HK-2 (cell line): Measurements from ENCODE around the gene HSFX3.
"Not testable (repeated sequence)": the region's sequence is repeated elsewhere in the genome, so short reads cannot be mapped to it uniquely, and the experiment has no call there.

Source experiments
- DNase-seq: peaks from one replicate; pipeline ENCODE4 v3.0.0-alpha.2; 2018; ENCODE audit not compliant: unreplicated experiment

HSFX3 gene

GRCh38 chrX:149549701-149550100 is at the start of gene HSFX3:
Gene HSFX3 (minus strand): TSS chrX:149549924. CDS start chrX:149549852, 72 bp downstream.
- not testable (repeated sequence) for DNase-seq

- not testable (repeated sequence) for DNase-seq
These were observed 48.9 kb upstream of the HSFX3 start for GRCh38 chrX:149598603-149599002.

GRCh38 chrX:149595943-149596342 is 46.2 kb upstream of the HSFX3 start:
- DNase-seq: not testable (repeated sequence)

- DNase-seq: not testable (repeated sequence)
These were observed 45.5 kb upstream of the HSFX3 start, which contains the start of gene HSFX2 for GRCh38 chrX:149595214-149595613. Gene HSFX2 (minus strand): TSS chrX:149595314. CDS start chrX:149594700, 614 bp downstream.

- not testable (repeated sequence) for DNase-seq
These were observed 41.3 kb upstream of the HSFX3 start for GRCh38 chrX:149590993-149591392.

- DNase-seq: not testable (repeated sequence)
These were observed 37.6 kb upstream of the HSFX3 start, which contains the start of gene MAGEA9B for GRCh38 chrX:149587359-149587758. Gene MAGEA9B (minus strand): TSS chrX:149587459. CDS start chrX:149583179, 4,280 bp downstream.

GRCh38 chrX:149585631-149586030 is 35.9 kb upstream of the HSFX3 start:
- DNase-seq: not testable (repeated sequence)

GRCh38 chrX:149573456-149573855 is 23.7 kb upstream of the HSFX3 start:
- DNase-seq: not testable (repeated sequence)

- no peak for DNase-seq
These were observed 23.0 kb upstream of the HSFX3 start for GRCh38 chrX:149572743-149573142.

- no peak for DNase-seq
These were observed 22.0 kb upstream of the HSFX3 start for GRCh38 chrX:149571770-149572169.

- DNase-seq: no peak
These were observed 20.9 kb upstream of the HSFX3 start for GRCh38 chrX:149570668-149571067.

GRCh38 chrX:149569770-149570169 is 20.0 kb upstream of the HSFX3 start:
- no peak for DNase-seq

- DNase-seq: no peak
These were observed 19.1 kb upstream of the HSFX3 start for GRCh38 chrX:149568701-149569296.

- DNase-seq: no peak
These were observed 18.1 kb upstream of the HSFX3 start for GRCh38 chrX:149567621-149568417.

- no peak for DNase-seq
These were observed 13.6 kb upstream of the HSFX3 start for GRCh38 chrX:149563359-149563758.

GRCh38 chrX:149555251-149555650 is 5.5 kb upstream of the HSFX3 start:
- DNase-seq: not testable (repeated sequence)

GRCh38 chrX:149551939-149552248 is 2.2 kb upstream of the HSFX3 start:
- DNase-seq: not testable (repeated sequence)

- not testable (repeated sequence) for DNase-seq
These were observed 1.7 kb upstream of the HSFX3 start for GRCh38 chrX:149551245-149551938.

- DNase-seq: not testable (repeated sequence)
These were observed 730 bp upstream of the HSFX3 start for GRCh38 chrX:149550454-149550853.

- not testable (repeated sequence) for DNase-seq
These were observed 1.9 kb downstream of the HSFX3 start for GRCh38 chrX:149547782-149548181.

GRCh38 chrX:149546962-149547361 is 2.8 kb downstream of the HSFX3 start:
- not testable (repeated sequence) for DNase-seq
